Activated CD8-positive, alpha-beta memory T cell treated with anti-CD3 and anti-CD28 coated beads, Interleukin-2, amount 50 U/mL, for 24 hours (primary cell): ENCODE data around the gene SPATC1L.

Source experiments
- DNase-seq: peaks from one replicate; pipeline ENCODE4 v3.0.0-alpha.2; 2020; ENCODE audit errors: extremely low read depth

Gene SPATC1L

DNA sequence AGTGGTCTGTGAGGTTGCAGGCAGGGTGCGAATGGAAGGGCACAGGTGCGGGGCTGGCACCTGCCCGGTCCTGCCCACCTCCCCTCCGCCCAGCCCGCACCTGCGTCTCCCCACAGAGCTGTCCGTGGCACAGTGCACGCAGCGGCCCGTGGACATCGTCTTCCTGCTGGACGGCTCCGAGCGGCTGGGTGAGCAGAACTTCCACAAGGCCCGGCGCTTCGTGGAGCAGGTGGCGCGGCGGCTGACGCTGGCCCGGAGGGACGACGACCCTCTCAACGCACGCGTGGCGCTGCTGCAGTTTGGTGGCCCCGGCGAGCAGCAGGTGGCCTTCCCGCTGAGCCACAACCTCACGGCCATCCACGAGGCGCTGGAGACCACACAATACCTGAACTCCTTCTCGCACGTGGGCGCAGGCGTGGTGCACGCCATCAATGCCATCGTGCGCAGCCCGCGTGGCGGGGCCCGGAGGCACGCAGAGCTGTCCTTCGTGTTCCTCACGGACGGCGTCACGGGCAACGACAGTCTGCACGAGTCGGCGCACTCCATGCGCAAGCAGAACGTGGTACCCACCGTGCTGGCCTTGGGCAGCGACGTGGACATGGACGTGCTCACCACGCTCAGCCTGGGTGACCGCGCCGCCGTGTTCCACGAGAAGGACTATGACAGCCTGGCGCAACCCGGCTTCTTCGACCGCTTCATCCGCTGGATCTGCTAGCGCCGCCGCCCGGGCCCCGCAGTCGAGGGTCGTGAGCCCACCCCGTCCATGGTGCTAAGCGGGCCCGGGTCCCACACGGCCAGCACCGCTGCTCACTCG, 52.2 kb downstream of the SPATC1L start:
- no peak for DNase-seq

DNA sequence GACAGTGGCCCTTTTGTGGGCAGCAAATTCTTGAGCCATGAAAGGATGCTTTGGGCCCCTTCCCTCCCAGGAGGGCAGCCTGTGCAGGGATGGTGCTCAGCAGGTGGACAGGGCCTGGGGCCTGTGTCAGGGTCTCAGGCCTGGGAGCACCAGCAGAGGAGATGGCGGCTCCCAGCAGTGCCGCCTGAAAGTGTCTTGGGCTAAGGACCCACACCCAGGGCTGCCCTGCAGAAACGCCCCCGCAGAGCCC, 52.7 kb downstream of the SPATC1L start:
- DNase-seq: no peak

DNA sequence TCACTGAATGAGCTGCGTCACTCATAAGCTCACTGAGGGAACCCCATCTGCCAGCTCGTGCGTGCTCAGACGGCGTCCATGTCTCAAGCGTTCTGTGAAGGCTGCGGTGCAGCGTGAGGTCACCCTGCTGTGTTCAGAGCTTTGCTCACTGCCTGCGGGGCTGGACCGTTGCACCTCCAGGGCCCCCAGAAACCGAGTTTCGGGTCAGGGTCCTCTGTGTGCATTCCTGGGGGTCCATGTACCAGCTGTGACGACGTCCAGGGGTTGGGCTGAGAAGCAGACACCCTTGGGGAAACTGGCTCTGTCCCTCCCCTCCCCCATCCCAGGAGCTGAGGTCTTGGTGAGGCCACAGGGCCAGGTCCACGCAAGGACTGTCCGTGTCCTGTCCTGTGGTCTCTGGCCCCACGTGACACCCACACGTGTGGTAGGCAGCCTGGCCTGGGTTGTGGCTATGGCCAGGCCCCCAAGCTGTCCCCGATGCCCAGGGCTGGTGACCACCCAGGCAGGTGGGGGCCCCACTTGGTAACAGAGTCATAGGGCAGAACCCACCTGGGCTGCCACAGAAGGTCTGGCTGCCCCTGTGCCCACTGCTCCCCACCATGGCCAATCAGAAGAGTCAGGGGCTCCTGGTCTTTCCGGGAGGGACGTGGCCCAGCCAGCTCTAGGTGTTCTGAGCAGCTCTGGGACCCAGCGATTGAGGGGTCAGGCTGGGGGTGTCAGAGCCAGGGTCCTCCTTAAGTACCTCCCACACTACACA, 53.2 kb downstream of the SPATC1L start:
- DNase-seq: no peak

- DNase-seq: no peak
Observed at GRCh38 chr21:46129846-46130651, 54.2 kb downstream of the SPATC1L start.

DNA sequence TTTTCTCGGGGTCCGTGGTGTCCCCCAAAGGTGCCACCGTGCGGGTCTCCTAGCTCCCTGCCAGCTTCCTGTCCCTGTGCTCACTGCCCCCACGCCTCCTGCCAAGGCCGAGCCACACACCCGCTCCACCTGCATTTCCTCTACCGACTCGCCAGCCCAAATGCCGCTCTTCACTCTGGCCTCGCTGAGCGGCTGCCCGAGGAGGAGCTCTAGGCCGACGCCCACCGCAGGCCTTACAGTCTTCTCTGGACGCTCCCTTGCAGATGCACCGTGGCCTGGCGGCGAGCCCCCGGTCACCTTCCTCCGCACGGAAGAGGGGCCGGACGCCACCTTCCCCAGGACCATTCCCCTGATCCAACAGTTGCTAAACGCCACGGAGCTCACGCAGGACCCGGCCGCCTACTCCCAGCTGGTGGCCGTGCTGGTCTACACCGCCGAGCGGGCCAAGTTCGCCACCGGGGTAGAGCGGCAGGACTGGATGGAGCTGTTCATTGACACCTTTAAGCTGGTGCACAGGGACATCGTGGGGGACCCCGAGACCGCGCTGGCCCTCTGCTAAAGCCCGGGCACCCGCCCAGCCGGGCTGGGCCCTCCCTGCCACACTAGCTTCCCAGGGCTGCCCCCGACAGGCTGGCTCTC, 55.2 kb downstream of the SPATC1L start:
- no peak for DNase-seq

GRCh38 chr21:46128106-46128932, 55.9 kb downstream of the SPATC1L start:
- DNase-seq: no peak

- DNase-seq: no peak
Observed at GRCh38 chr21:46127239-46128105, 56.8 kb downstream of the SPATC1L start.

- no peak for DNase-seq
Observed at GRCh38 chr21:46126309-46127238, 57.7 kb downstream of the SPATC1L start.

- DNase-seq: no peak
Observed at GRCh38 chr21:46125846-46126301, 58.4 kb downstream of the SPATC1L start.

- no peak for DNase-seq
Observed at GRCh38 chr21:46124926-46125845, 59.1 kb downstream of the SPATC1L start.

DNA sequence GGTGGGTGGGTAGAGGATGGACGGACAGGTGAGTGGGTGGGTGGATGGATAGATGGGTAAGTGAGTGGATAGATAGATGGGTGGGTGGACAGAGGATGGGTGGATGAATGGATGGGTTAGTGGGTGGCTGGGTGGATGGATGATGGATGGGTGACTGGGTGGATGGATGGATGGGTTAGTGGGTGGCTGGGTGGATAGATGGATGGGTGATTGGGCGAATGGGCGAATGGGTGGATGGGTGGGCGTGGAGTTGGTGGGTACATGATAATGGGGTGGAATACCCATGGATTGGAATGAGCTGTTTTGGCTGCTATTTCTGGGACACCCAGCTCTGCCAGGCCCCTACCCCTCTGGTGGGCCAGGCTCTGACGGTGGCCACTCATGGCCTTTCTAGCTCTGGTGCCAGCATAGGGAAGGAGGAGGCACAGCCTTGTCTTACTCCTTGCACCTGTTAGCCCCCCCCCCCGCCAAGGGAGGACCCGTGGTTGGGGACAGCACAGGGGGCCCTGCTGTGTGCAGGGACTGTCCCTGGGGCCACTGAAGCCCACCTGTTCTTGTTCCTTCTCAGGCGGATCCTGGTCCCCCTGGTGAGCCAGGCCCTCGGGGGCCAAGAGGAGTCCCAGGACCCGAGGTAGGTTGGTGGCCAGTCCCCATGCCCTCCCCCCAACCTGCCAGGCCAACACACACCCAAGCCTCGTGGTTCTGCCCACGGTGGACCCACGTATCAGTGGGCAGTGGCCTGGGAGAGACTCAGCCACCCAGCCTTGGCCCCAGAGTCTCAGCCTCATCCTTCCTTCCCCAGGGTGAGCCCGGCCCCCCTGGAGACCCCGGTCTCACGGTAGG, 60.0 kb downstream of the SPATC1L start:
- no peak for DNase-seq

DNA sequence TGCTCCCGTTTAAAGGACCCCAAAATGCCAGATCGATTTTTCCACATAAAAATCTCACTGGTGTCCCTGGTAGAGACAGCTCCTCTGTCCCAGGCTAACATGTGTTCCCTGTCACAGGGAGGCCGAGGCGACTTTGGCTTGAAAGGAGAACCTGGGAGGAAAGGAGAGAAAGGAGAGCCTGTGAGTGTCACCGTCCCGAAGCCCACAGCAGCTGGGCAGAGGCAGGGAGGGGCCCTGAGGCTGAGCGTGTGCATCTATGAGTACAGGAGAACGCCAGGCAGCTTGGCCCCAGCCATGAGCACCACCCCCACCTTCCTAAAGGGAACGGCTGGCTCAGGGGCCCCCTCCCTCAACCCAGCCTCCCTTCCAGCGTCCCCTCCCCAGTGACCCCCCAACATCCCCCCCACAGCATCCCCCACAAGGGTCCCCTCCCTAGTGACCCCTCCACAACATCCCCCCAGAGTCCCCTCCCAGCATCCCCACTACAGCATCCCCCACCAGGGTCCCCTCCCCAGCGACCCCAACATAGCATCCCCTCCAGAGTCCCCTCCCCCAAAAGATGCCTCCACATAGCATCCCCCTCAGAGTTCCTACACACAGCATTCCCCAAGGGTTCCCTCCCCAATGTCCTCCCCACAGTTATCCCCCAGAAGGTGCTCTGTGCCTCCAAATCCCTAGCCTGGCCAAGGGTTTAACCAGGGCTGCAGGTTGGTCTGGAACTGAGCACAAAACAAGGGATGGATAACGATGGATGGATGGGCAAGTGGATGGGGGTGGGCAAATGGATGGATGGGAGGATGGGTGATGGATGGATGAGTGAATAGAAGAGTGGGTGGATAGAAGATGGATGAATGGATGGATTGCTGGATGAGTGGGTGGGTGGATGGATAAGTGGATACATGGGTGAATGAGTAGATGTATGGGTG, 61.2 kb downstream of the SPATC1L start:
- no peak for DNase-seq

DNA sequence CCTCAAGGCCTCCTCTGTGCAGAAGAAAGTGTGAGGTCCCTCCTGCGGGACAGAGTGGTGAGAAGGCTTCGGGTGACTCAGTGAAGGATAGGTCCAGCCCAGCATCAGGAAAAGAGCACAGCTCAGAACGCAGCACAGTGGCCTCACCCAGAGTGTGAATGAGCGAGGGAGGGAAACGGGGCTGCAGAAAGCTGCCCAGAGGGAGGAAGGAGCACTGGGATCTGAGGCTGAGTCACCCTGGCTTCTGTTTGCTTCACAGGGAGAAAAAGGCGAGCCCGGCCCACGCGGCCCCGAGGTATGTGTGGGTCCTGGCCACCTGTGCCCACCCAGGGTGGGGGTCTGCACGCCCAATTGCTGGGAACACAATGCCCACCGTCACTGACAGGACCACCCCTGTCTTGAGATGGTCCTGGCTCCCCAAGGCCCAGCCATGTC, 62.0 kb downstream of the SPATC1L start:
- no peak for DNase-seq

DNA sequence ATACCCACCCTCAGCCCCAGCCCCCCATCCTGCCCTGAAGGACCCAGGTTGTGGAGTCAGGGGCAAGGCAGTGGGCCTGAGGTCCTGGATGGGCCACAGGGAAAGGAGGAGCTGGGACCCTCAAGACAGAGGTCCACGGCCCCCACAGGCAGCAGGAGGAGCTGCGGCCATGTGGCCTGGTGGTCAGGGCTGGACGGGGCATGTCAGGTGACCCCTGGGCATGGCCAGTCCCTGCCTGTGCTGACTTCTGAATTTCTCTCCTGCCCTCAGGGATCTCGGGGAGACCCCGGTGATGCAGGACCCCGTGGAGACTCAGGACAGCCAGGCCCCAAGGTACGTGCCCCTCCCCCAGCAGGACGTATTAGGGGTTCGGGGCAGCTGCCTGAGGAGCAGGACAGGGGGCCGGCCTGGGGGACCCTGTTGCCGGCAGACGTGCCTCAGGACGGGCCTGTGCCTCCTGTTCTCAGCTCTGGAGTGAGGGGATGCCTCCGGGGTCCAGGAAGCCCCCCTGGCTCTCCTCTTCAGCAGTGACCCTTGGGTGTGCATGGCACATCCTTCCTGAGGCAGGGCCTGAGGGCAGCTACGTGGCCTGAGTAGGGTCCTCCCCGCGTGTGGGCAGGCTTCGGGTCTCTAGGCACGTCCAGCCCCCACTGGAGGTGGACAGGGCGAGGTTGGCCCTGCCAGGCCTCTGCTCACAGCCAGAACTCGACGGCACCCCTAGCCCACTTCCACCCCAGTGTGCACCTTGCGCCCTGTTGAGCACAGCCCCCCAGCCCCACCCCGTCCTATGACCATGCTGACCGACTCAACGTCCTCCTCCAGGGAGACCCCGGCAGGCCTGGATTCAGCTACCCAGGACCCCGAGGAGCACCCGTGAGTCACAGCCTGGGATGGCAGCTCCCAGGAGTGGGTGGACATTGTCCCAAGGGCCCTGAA, 62.7 kb downstream of the SPATC1L start:
- no peak for DNase-seq
